ENCODE measurements around the gene ATP23.

Gene ATP23

DNA sequence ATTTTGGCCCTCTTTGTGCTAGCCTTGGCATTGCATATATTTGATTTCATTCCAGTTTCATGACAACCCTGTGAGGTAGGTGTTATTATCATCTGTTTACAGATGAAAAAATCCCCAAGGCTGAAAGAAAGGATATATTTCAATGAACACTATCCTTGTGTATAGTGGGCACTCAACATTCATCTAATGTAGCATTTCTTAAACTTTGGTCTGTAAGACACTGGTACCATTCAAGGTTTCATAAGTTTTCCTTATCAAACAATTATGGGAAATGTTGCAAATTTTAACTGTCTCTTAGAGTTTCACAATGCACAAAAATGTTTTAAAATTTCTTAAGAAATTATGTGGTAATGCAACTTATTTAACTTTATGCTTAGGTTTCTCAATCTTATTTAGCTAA, 44.3 kb downstream of the ATP23 start:
- no peak overlapping the region for H3K4me3 ChIP-seq (ENCODE audit: low read depth, low read length, poor library complexity, severe bottlenecking)
- H2AFZ ChIP-seq (ENCODE audit: low read length): no peak overlapping the region
- H3K9me3 ChIP-seq (ENCODE audit: low read length): no peaks in the 10 kb centered on the region
- H3K27me3 ChIP-seq (ENCODE audit: insufficient read depth, low read length): no peaks in the 10 kb centered on the region
- no peak overlapping the region for H3K27ac ChIP-seq (ENCODE audit: low read depth, low read length, poor library complexity, severe bottlenecking)
- H4K20me1 ChIP-seq (ENCODE audit: insufficient read depth, low read length): no peaks in the 10 kb centered on the region
- H3K36me3 ChIP-seq (ENCODE audit: insufficient read depth, low read length): no peaks in the 10 kb centered on the region
- H3K4me1 ChIP-seq (ENCODE audit: insufficient read depth, low read length, severe bottlenecking): no peaks in the 10 kb centered on the region
- H3K79me2 ChIP-seq (ENCODE audit: insufficient read depth, low read length): no peaks in the 10 kb centered on the region
- H3K9ac ChIP-seq (ENCODE audit: low read length): no peak overlapping the region
- H3K9me2 ChIP-seq (ENCODE audit: low read depth, low read length): no peaks in the 10 kb centered on the region
- no peaks in the 10 kb centered on the region for H3F3A ChIP-seq (ENCODE audit: insufficient read depth, low read length)
- TF ChIP-seq EZH2 (IDR thresholded peaks at IDR 0.05; ENCODE audit: borderline replicate concordance, low read length): no peak
- H3K4me2 ChIP-seq (ENCODE audit: low read length): no peak overlapping the region

DNA sequence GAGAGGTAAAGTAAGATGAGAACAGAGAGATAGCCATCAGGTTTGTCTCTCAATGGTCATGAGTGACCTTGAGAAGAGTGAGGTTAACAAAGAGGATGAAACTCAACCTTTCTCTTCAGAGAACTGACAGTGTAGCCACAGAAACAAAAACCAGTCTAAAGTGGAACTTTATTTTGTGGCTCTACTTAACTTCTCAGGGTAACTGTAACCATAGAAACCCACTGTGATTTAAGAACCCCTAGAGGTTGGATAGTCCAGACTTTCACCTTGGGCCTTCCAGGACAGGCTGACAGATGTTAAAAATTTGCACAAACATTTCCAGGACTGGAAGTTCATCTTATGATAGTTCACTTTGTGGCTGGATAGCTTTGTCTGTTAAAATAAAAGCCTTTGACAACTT, 48.5 kb downstream of the ATP23 start:
- no peak overlapping the region for H3K27ac ChIP-seq (ENCODE audit: low read depth, low read length, poor library complexity, severe bottlenecking)
- H3K4me1 ChIP-seq (ENCODE audit: insufficient read depth, low read length, severe bottlenecking): no peaks in the 10 kb centered on the region
- H3K79me2 ChIP-seq (ENCODE audit: insufficient read depth, low read length): no peaks in the 10 kb centered on the region
- no peak overlapping the region for H2AFZ ChIP-seq (ENCODE audit: low read length)
- no peaks in the 10 kb centered on the region for H3K36me3 ChIP-seq (ENCODE audit: insufficient read depth, low read length)
- H3F3A ChIP-seq (ENCODE audit: insufficient read depth, low read length): no peaks in the 10 kb centered on the region
- H3K9me2 ChIP-seq (ENCODE audit: low read depth, low read length): no peaks in the 10 kb centered on the region
- H3K9ac ChIP-seq (ENCODE audit: low read length): no peak overlapping the region
- H3K4me2 ChIP-seq (ENCODE audit: low read length): no peak overlapping the region
- no peak overlapping the region for H3K4me3 ChIP-seq (ENCODE audit: low read depth, low read length, poor library complexity, severe bottlenecking)
- no peaks in the 10 kb centered on the region for H4K20me1 ChIP-seq (ENCODE audit: insufficient read depth, low read length)
- no peaks in the 10 kb centered on the region for H3K27me3 ChIP-seq (ENCODE audit: insufficient read depth, low read length)
- H3K9me3 ChIP-seq (ENCODE audit: low read length): no peaks in the 10 kb centered on the region
- TF ChIP-seq, protein P1, sequence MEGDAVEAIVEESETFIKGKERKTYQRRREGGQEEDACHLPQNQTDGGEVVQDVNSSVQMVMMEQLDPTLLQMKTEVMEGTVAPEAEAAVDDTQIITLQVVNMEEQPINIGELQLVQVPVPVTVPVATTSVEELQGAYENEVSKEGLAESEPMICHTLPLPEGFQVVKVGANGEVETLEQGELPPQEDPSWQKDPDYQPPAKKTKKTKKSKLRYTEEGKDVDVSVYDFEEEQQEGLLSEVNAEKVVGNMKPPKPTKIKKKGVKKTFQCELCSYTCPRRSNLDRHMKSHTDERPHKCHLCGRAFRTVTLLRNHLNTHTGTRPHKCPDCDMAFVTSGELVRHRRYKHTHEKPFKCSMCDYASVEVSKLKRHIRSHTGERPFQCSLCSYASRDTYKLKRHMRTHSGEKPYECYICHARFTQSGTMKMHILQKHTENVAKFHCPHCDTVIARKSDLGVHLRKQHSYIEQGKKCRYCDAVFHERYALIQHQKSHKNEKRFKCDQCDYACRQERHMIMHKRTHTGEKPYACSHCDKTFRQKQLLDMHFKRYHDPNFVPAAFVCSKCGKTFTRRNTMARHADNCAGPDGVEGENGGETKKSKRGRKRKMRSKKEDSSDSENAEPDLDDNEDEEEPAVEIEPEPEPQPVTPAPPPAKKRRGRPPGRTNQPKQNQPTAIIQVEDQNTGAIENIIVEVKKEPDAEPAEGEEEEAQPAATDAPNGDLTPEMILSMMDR (IDR thresholded peaks at IDR 0.05; ENCODE audit: low read length): no peak
- no peak for TF ChIP-seq EZH2 (IDR thresholded peaks at IDR 0.05; ENCODE audit: borderline replicate concordance, low read length)

DNA sequence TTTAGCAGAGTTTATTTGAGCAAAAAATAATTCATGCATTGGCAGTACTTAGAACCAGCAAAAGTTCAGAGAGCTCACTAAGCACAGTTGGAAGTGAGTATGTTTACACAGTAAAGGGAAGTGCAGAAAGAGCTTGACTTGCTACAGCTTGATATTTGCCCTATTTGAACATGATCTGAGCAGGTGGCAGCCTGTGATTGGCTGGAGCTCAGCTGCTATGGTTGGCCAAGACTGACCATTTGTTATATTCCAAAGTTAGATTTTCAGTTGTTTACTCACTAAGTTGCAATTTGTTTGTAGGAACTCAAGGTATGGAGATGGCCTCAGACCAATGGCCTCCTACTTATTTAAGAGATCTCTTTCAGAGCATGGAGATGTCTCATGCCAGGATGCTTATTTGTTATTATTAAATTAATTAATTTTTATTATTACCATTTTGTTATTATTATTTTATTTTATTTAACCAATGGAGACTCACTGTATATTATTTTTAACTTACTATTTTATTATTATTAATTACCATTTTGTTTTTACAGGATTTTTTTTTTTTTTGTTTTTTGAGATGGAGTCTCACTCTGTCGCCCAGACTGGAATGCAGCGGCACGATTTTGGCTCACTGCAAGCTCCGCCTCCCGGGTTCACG, 49.0 kb downstream of the ATP23 start:
- H2AFZ ChIP-seq (ENCODE audit: low read length): no peak overlapping the region
- H3K36me3 ChIP-seq (ENCODE audit: insufficient read depth, low read length): no peaks in the 10 kb centered on the region
- no peak overlapping the region for H3K4me3 ChIP-seq (ENCODE audit: low read depth, low read length, poor library complexity, severe bottlenecking)
- H3K4me1 ChIP-seq (ENCODE audit: insufficient read depth, low read length, severe bottlenecking): no peaks in the 10 kb centered on the region
- no peak for TF ChIP-seq EZH2 (IDR thresholded peaks at IDR 0.05; ENCODE audit: borderline replicate concordance, low read length)
- TF ChIP-seq, protein P1 (IDR thresholded peaks at IDR 0.05; ENCODE audit: low read length): no peak
- H3K9me2 ChIP-seq (ENCODE audit: low read depth, low read length): no peaks in the 10 kb centered on the region
- H3K4me2 ChIP-seq (ENCODE audit: low read length): no peak overlapping the region
- no peak overlapping the region for H3K9ac ChIP-seq (ENCODE audit: low read length)
- no peaks in the 10 kb centered on the region for H3K79me2 ChIP-seq (ENCODE audit: insufficient read depth, low read length)
- H3K27me3 ChIP-seq (ENCODE audit: insufficient read depth, low read length): no peaks in the 10 kb centered on the region
- H3F3A ChIP-seq (ENCODE audit: insufficient read depth, low read length): no peaks in the 10 kb centered on the region
- no peaks in the 10 kb centered on the region for H3K9me3 ChIP-seq (ENCODE audit: low read length)
- no peaks in the 10 kb centered on the region for H4K20me1 ChIP-seq (ENCODE audit: insufficient read depth, low read length)
- H3K27ac ChIP-seq (ENCODE audit: low read depth, low read length, poor library complexity, severe bottlenecking): no peak overlapping the region

DNA sequence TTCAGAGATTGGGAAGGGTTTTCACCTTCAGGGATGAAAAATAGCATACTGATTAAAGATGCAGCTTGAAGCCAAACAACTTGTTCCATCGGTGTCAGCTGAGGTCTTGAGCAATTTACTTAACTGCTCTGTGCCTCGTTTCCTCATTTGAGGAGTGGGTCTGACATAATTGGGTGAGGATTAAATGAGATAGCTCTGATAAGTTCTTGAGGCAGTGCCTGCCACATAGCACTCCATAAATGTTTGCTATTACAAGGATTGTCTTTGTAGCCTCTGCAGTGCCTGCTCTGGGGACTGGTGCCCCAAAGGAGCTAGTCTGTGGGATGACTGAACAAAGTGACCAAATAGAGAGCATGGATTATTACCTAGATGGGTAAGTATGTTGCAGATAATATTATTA, 50.6 kb downstream of the ATP23 start:
- Histone ChIP-seq H3K4me2 (ENCODE audit: low read length) (no peak overlapping the region), H4K20me1 (ENCODE audit: insufficient read depth, low read length) (no peaks in the 10 kb centered on the region), H3K79me2 (ENCODE audit: insufficient read depth, low read length) (no peaks in the 10 kb centered on the region), H3K27me3 (ENCODE audit: insufficient read depth, low read length) (no peaks in the 10 kb centered on the region), H3K9me3 (ENCODE audit: low read length) (peaks cover 4% of the 10 kb centered on the region; the same call in 1 of the 2 replicates), H3K9me2 (ENCODE audit: low read depth, low read length) (no peaks in the 10 kb centered on the region), H3K9ac (ENCODE audit: low read length) (no peak overlapping the region), H3F3A (ENCODE audit: insufficient read depth, low read length) (no peaks in the 10 kb centered on the region), H3K4me1 (ENCODE audit: insufficient read depth, low read length, severe bottlenecking) (no peaks in the 10 kb centered on the region), H3K4me3 (ENCODE audit: low read depth, low read length, poor library complexity, severe bottlenecking) (no peak overlapping the region), H3K27ac (ENCODE audit: low read depth, low read length, poor library complexity, severe bottlenecking) (no peak overlapping the region), H2AFZ (ENCODE audit: low read length) (no peak overlapping the region), H3K36me3 (ENCODE audit: insufficient read depth, low read length) (no peaks in the 10 kb centered on the region)
- TF ChIP-seq EZH2 (IDR thresholded peaks at IDR 0.05; ENCODE audit: borderline replicate concordance, low read length): no peak
- TF ChIP-seq, protein P1 (IDR thresholded peaks at IDR 0.05; ENCODE audit: low read length): no peak

Measured in OCI-LY1 (cell line).